Measurements from ENCODE around the gene UBE2QL1. TPM values are rescaled to one million over a fixed set of nuclear protein-coding genes. Genes with fewer than 3 reads are reported as not detected.

The UBE2QL1 gene
- total RNA-seq, 2 experiments from 2014 or later: 0.33 to 0.45 TPM

- peaks cover 84% of the 10 kb centered on the region for H3K27me3 Mint-ChIP-seq
- no peak for DNase-seq
- no peak for TF ChIP-seq CTCF (IDR thresholded peaks at IDR 0.05)
- H3K27me3 ChIP-seq (ENCODE audit: control insufficient read depth in 1 of 2, insufficient read depth in 2 of 2, low read length in 2 of 2): peaks cover 31 to 32% of the 10 kb centered on the region in 2 experiments
- ChIA-PET POLR2A (no interaction called here), CTCF (no interaction called here)
- no peaks in the 10 kb centered on the region for H3K36me3 ChIP-seq (ENCODE audit: insufficient read depth, low read length)
- no peaks in the 10 kb centered on the region for H3K9me3 Mint-ChIP-seq
- H3K4me3 ChIP-seq (ENCODE audit: low read length): no peak overlapping the region
- H3K36me3 Mint-ChIP-seq (ENCODE audit: low read depth): no peaks in the 10 kb centered on the region
- no peak overlapping the region for H3K27ac ChIP-seq (ENCODE audit: low read depth in 1 of 2, low read length in 2 of 2)
- H3K9me3 ChIP-seq (ENCODE audit: control insufficient read depth in 1 of 2, insufficient read depth in 1 of 2, low read length in 2 of 2): peaks cover 0 to 6% of the 10 kb centered on the region in 2 experiments
- H3K27ac Mint-ChIP-seq: no peak overlapping the region
- ATAC-seq (ENCODE audit: poor library complexity): no peak
- H3K4me3 Mint-ChIP-seq: no peak overlapping the region
- no peaks in the 10 kb centered on the region for H3K4me1 Mint-ChIP-seq (ENCODE audit: low read depth)
- no peaks in the 10 kb centered on the region for H3K4me1 ChIP-seq (ENCODE audit: insufficient read depth, low read length)
- intact Hi-C loops (cut with DNase I, micrococcal nuclease): no loop called here
Measured at GRCh38 chr5:6456766-6457370, 8.2 kb downstream of the UBE2QL1 start.

- intact Hi-C loops (cut with DNase I, micrococcal nuclease): no loop called here
- peaks cover 78% of the 10 kb centered on the region for H3K27me3 Mint-ChIP-seq
- TF ChIP-seq CTCF (IDR thresholded peaks at IDR 0.05): no peak
- Histone ChIP-seq H3K4me1 (ENCODE audit: insufficient read depth, low read length) (no peaks in the 10 kb centered on the region), H3K36me3 (ENCODE audit: insufficient read depth, low read length) (no peaks in the 10 kb centered on the region), H3K4me3 (ENCODE audit: low read length) (no peak overlapping the region), H3K27me3 (ENCODE audit: control insufficient read depth in 1 of 2, insufficient read depth in 2 of 2, low read length in 2 of 2) (peaks cover 27 to 28% of the 10 kb centered on the region in 2 experiments), H3K9me3 (ENCODE audit: control insufficient read depth in 1 of 2, insufficient read depth in 1 of 2, low read length in 2 of 2) (peaks cover 0 to 6% of the 10 kb centered on the region in 2 experiments), H3K27ac (ENCODE audit: low read depth in 1 of 2, low read length in 2 of 2) (no peak overlapping the region)
- H3K4me1 Mint-ChIP-seq (ENCODE audit: low read depth): no peaks in the 10 kb centered on the region
- DNase-seq (no peak), ATAC-seq (ENCODE audit: poor library complexity) (no peak)
- no peak overlapping the region for H3K27ac Mint-ChIP-seq
- H3K9me3 Mint-ChIP-seq: no peaks in the 10 kb centered on the region
- H3K36me3 Mint-ChIP-seq (ENCODE audit: low read depth): no peaks in the 10 kb centered on the region
- POLR2A ChIA-PET: no interaction called here
- H3K4me3 Mint-ChIP-seq: no peak overlapping the region
- CTCF ChIA-PET: no interaction called here
Measured at GRCh38 chr5:6457592-6457991, 8.9 kb downstream of the UBE2QL1 start.

- POLR2A ChIA-PET: interaction anchor here (0.7 kb wide), 1 partner anchor 12 kb away, joined by 3 read pairs; no protein-coding TSS in a partner anchor
- no peak overlapping the region for H3K4me3 Mint-ChIP-seq
Measured at GRCh38 chr5:6458833-6459232, 10.2 kb downstream of the UBE2QL1 start.

More at GRCh38 chr5:6458833-6459232, 10.2 kb downstream of the UBE2QL1 start:
- H3K9me3 Mint-ChIP-seq: no peaks in the 10 kb centered on the region
- peaks cover 66% of the 10 kb centered on the region for H3K27me3 Mint-ChIP-seq
- Histone ChIP-seq H3K4me1 (ENCODE audit: insufficient read depth, low read length) (no peaks in the 10 kb centered on the region), H3K9me3 (ENCODE audit: control insufficient read depth in 1 of 2, insufficient read depth in 1 of 2, low read length in 2 of 2) (peaks cover 0 to 6% of the 10 kb centered on the region in 2 experiments), H3K36me3 (ENCODE audit: insufficient read depth, low read length) (no peaks in the 10 kb centered on the region), H3K27me3 (ENCODE audit: control insufficient read depth in 1 of 2, insufficient read depth in 2 of 2, low read length in 2 of 2) (peaks cover 15 to 20% of the 10 kb centered on the region in 2 experiments), H3K27ac (ENCODE audit: low read depth in 1 of 2, low read length in 2 of 2) (no peak overlapping the region), H3K4me3 (ENCODE audit: low read length) (no peak overlapping the region)
- intact Hi-C loops (cut with DNase I, micrococcal nuclease): no loop called here
- TF ChIP-seq CTCF (IDR thresholded peaks at IDR 0.05): no peak
- H3K36me3 Mint-ChIP-seq (ENCODE audit: low read depth): no peaks in the 10 kb centered on the region
- ATAC-seq (ENCODE audit: poor library complexity): no peak
- no peak for DNase-seq
- no peaks in the 10 kb centered on the region for H3K4me1 Mint-ChIP-seq (ENCODE audit: low read depth)
- CTCF ChIA-PET: no interaction called here
- H3K27ac Mint-ChIP-seq: no peak overlapping the region

Data from CD4-positive, alpha-beta T cell (primary cell).